ENCODE results near the gene CCDC182. TPM values are rescaled to one million over a fixed set of nuclear protein-coding genes. Genes with fewer than 3 reads are reported as not detected.

The CCDC182 gene
- total and polyA plus RNA-seq, 2 experiments from 2014 or later, result not detected

DNA sequence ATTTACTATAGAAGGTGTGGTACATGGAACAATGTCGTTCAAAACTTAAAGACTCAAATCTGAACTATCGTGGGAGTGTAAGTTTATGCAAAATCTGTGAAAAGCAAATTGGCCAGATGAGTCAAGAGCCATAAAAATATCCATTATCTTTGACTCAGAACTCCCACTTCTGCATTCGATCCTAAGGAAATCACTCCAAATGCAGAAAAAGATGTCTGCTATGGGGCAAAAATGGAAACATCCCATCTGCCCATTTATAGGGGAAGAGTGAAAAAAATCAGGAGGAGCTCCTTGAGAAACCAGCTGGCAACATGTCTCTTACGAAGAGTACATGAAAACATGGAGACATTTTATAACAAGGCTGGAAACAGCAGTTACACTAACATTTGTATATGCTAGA is 43.6 kb upstream of the CCDC182 start:
- H3K27me3 ChIP-seq (ENCODE audit: insufficient read depth), result peaks cover 10% of the 10 kb centered on the region; the same call in 1 of the 2 replicates
- peaks cover 4% of the 10 kb centered on the region for H3K27me3 Mint-ChIP-seq (ENCODE audit: insufficient read depth, low read depth, poor library complexity)
- H3K4me3 ChIP-seq, result no peak overlapping the region
- no peaks in the 10 kb centered on the region for H3K36me3 Mint-ChIP-seq (ENCODE audit: low read depth)
- H3K79me2 ChIP-seq (replicated peaks; ENCODE audit: insufficient read depth), result no peaks in the 10 kb centered on the region
- H3F3A ChIP-seq (replicated peaks; ENCODE audit: low read depth), result no peaks in the 10 kb centered on the region
- ATAC-seq (no peak), DNase-seq (ENCODE audit: low spot score) (no peak)
- H4K20me1 ChIP-seq (replicated peaks; ENCODE audit: insufficient read depth), result no peaks in the 10 kb centered on the region
- H3K4me2 ChIP-seq, result no peak overlapping the region
- H3K4me1 Mint-ChIP-seq, result no peaks in the 10 kb centered on the region
- H3K27ac Mint-ChIP-seq, result no peak overlapping the region
- H2AFZ ChIP-seq, result no peak overlapping the region
- H3K9me2 ChIP-seq (ENCODE audit: insufficient read depth), result no peaks in the 10 kb centered on the region
- no peak overlapping the region for H3K4me3 Mint-ChIP-seq
- no peaks in the 10 kb centered on the region for H3K36me3 ChIP-seq (ENCODE audit: insufficient read depth)
- H3K9me3 Mint-ChIP-seq, result no peaks in the 10 kb centered on the region
- no peak overlapping the region for H3K27ac ChIP-seq (ENCODE audit: low read depth)
- H3K4me1 ChIP-seq (ENCODE audit: insufficient read depth), result peaks cover 2% of the 10 kb centered on the region; the same call in 1 of the 2 replicates
- TF ChIP-seq STAT1 (IDR thresholded peaks at IDR 0.05; ENCODE audit: unreplicated experiment), result no peak
- no peak for TF ChIP-seq POLR2AphosphoS5 (IDR thresholded peaks at IDR 0.05; ENCODE audit: low read depth)
- no peak for TF ChIP-seq CREB1 (CRISPR knock-in tag; IDR thresholded peaks at IDR 0.05; ENCODE audit: low read depth)
- TF ChIP-seq ZNF331 (CRISPR knock-in tag; IDR thresholded peaks at IDR 0.05; ENCODE audit: low read depth), result no peak
- no peak for TF ChIP-seq REST (IDR thresholded peaks at IDR 0.05; ENCODE audit: unreplicated experiment)
- TF ChIP-seq, protein P1, sequence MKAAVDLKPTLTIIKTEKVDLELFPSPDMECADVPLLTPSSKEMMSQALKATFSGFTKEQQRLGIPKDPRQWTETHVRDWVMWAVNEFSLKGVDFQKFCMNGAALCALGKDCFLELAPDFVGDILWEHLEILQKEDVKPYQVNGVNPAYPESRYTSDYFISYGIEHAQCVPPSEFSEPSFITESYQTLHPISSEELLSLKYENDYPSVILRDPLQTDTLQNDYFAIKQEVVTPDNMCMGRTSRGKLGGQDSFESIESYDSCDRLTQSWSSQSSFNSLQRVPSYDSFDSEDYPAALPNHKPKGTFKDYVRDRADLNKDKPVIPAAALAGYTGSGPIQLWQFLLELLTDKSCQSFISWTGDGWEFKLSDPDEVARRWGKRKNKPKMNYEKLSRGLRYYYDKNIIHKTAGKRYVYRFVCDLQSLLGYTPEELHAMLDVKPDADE (IDR thresholded peaks at IDR 0.05), result no peak
- TF ChIP-seq, protein P2, sequence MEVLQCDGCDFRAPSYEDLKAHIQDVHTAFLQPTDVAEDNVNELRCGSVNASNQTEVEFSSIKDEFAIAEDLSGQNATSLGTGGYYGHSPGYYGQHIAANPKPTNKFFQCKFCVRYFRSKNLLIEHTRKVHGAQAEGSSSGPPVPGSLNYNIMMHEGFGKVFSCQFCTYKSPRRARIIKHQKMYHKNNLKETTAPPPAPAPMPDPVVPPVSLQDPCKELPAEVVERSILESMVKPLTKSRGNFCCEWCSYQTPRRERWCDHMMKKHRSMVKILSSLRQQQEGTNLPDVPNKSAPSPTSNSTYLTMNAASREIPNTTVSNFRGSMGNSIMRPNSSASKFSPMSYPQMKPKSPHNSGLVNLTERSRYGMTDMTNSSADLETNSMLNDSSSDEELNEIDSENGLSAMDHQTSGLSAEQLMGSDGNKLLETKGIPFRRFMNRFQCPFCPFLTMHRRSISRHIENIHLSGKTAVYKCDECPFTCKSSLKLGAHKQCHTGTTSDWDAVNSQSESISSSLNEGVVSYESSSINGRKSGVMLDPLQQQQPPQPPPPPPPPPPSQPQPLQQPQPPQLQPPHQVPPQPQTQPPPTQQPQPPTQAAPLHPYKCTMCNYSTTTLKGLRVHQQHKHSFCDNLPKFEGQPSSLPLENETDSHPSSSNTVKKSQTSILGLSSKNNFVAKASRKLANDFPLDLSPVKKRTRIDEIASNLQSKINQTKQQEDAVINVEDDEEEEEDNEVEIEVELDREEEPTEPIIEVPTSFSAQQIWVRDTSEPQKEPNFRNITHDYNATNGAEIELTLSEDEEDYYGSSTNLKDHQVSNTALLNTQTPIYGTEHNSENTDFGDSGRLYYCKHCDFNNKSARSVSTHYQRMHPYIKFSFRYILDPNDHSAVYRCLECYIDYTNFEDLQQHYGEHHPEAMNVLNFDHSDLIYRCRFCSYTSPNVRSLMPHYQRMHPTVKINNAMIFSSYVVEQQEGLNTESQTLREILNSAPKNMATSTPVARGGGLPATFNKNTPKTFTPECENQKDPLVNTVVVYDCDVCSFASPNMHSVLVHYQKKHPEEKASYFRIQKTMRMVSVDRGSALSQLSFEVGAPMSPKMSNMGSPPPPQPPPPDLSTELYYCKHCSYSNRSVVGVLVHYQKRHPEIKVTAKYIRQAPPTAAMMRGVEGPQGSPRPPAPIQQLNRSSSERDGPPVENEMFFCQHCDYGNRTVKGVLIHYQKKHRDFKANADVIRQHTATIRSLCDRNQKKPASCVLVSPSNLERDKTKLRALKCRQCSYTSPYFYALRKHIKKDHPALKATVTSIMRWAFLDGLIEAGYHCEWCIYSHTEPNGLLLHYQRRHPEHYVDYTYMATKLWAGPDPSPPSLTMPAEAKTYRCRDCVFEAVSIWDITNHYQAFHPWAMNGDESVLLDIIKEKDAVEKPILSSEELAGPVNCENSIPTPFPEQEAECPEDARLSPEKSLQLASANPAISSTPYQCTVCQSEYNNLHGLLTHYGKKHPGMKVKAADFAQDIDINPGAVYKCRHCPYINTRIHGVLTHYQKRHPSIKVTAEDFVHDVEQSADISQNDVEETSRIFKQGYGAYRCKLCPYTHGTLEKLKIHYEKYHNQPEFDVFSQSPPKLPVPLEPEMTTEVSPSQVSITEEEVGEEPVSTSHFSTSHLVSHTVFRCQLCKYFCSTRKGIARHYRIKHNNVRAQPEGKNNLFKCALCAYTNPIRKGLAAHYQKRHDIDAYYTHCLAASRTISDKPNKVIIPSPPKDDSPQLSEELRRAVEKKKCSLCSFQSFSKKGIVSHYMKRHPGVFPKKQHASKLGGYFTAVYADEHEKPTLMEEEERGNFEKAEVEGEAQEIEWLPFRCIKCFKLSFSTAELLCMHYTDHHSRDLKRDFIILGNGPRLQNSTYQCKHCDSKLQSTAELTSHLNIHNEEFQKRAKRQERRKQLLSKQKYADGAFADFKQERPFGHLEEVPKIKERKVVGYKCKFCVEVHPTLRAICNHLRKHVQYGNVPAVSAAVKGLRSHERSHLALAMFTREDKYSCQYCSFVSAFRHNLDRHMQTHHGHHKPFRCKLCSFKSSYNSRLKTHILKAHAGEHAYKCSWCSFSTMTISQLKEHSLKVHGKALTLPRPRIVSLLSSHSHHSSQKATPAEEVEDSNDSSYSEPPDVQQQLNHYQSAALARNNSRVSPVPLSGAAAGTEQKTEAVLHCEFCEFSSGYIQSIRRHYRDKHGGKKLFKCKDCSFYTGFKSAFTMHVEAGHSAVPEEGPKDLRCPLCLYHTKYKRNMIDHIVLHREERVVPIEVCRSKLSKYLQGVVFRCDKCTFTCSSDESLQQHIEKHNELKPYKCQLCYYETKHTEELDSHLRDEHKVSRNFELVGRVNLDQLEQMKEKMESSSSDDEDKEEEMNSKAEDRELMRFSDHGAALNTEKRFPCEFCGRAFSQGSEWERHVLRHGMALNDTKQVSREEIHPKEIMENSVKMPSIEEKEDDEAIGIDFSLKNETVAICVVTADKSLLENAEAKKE (CRISPR knock-in tag; IDR thresholded peaks at IDR 0.05), result no peak
- no peak for TF ChIP-seq NANOG (IDR thresholded peaks at IDR 0.05; ENCODE audit: borderline replicate concordance)
- TF ChIP-seq EZH2 (IDR thresholded peaks at IDR 0.05; ENCODE audit: low read depth, unreplicated experiment), result no peak
- no peak for TF ChIP-seq EZH2phosphoT487 (IDR thresholded peaks at IDR 0.05; ENCODE audit: unreplicated experiment)
- TF ChIP-seq, protein P3, sequence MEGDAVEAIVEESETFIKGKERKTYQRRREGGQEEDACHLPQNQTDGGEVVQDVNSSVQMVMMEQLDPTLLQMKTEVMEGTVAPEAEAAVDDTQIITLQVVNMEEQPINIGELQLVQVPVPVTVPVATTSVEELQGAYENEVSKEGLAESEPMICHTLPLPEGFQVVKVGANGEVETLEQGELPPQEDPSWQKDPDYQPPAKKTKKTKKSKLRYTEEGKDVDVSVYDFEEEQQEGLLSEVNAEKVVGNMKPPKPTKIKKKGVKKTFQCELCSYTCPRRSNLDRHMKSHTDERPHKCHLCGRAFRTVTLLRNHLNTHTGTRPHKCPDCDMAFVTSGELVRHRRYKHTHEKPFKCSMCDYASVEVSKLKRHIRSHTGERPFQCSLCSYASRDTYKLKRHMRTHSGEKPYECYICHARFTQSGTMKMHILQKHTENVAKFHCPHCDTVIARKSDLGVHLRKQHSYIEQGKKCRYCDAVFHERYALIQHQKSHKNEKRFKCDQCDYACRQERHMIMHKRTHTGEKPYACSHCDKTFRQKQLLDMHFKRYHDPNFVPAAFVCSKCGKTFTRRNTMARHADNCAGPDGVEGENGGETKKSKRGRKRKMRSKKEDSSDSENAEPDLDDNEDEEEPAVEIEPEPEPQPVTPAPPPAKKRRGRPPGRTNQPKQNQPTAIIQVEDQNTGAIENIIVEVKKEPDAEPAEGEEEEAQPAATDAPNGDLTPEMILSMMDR (conservative IDR thresholded peaks at IDR 0.05; ENCODE audit: low read depth in 2 of 2), result no peak
- TF ChIP-seq ZNF114 (CRISPR knock-in tag; IDR thresholded peaks at IDR 0.05), result no peak
- TF ChIP-seq JUNB (IDR thresholded peaks at IDR 0.05; ENCODE audit: unreplicated experiment), result no peak
